A549 (cell line): ENCODE results near the gene CSF3R. TPM values are rescaled to one million over a fixed set of nuclear protein-coding genes. Genes with fewer than 3 reads are reported as not detected.
"Not testable (repeated sequence)": the region's sequence is repeated elsewhere in the genome, so short reads cannot be mapped to it uniquely, and the experiment has no call there.

ENCODE experiments used
- ATAC-seq, 2 experiments: fragments of 200-7000 bp in 1 of 2; fragments of >200 bp in 1 of 2; cut with Nextera tagmentation in 1 of 2; cut with Tn5 transposase in 1 of 2; 3 replicates each; pipeline versions ENCODE4 v1.8.0 to v1.9.1; 2018 to 2020; ENCODE audit warnings: mild to moderate bottlenecking in 1 of 2, moderate library complexity in 1 of 2
- CTCF ChIA-PET: fragments of 300-600 bp; sonication (Branson Sonifier 250); formaldehyde crosslinking; extraction: SDS; loops from one replicate; lab custom pipeline; 2021; ENCODE audit warnings: antibody characterized with exemption, inconsistent platforms; lab: Yijun Ruan, JAX
- POLR2A ChIA-PET: fragments of 350-600 bp; formaldehyde crosslinking; extraction: SDS; loops from one replicate; lab custom pipeline; 2021; ENCODE audit warnings: antibody characterized with exemption, inconsistent platforms; lab: Yijun Ruan, JAX
- DNase-seq, 2 experiments: peaks; one replicate each; pipeline versions ENCODE4 v3.0.0 to v3.0.0-alpha.2; 2011 to 2016; ENCODE audit warnings: low read depth in 1 of 2, low spot score in 1 of 2
- FAIRE-seq: peaks from 2 replicates; lab custom pipeline; 2011; peaks lifted over from hg19 to GRCh38; lab: Jason Lieb, UNC
- H3K27ac ChIP-seq, 2 experiments: fragments of >200 bp; sonication (Bioruptor Twin); formaldehyde crosslinking; 3 replicates each; pipeline ENCODE4 v1.5.1; 2016 to 2017
- H3K4me1 ChIP-seq: fragments of >200 bp; sonication (Bioruptor Twin); formaldehyde crosslinking; 3 replicates; pipeline ENCODE4 v1.6.1; 2016
- H3K4me2 ChIP-seq: fragments of >200 bp; sonication (Bioruptor Twin); formaldehyde crosslinking; 3 replicates; pipeline ENCODE4 v1.6.1; 2016
- H3K4me3 ChIP-seq: fragments of >200 bp; sonication (Bioruptor Twin); formaldehyde crosslinking; 3 replicates; pipeline ENCODE4 v1.5.1; 2016
- H3K9me3 ChIP-seq: fragments of >200 bp; sonication (Bioruptor Twin); formaldehyde crosslinking; 3 replicates; pipeline ENCODE4 v1.6.1; 2016
- BCL3 ChIP-seq: fragments of >200 bp; sonication (Bioruptor Twin); formaldehyde crosslinking; IDR thresholded peaks from 3 replicates; pipeline ENCODE4 v1.6.1; 2016
- BHLHE40 ChIP-seq: IDR thresholded peaks from 2 replicates; pipeline ENCODE4 v1.6.1; 2012; ENCODE audit warnings: low read depth, low read length, inconsistent platforms
- CBX2 ChIP-seq: fragments of 200-600 bp; sonication (generic); IDR thresholded peaks from 2 replicates; pipeline ENCODE4 v1.6.1; 2016; ENCODE audit warnings: low read depth, mild to moderate bottlenecking, borderline replicate concordance
- CBX8 ChIP-seq: fragments of 200-600 bp; sonication (generic); IDR thresholded peaks from 2 replicates; pipeline ENCODE4 v1.6.1; 2016
- CHD2 ChIP-seq: fragments of 150-350 bp; IDR thresholded peaks from 2 replicates; pipeline ENCODE4 v1.6.1; 2014; ENCODE audit warnings: low read length; ENCODE audit not compliant: partially characterized antibody
- CHD4 ChIP-seq: fragments of 200-600 bp; sonication (generic); IDR thresholded peaks from 2 replicates; pipeline ENCODE4 v1.6.1; 2016; ENCODE audit warnings: antibody characterized with exemption, mild to moderate bottlenecking, borderline replicate concordance
- EHMT2 ChIP-seq: fragments of 200-600 bp; sonication (generic); IDR thresholded peaks from 2 replicates; pipeline ENCODE4 v1.6.1; 2016; ENCODE audit warnings: antibody characterized with exemption, low read depth, mild to moderate bottlenecking, moderate library complexity
- FOSB ChIP-seq: fragments of 250-450 bp; sonication (Bioruptor Pico); IDR thresholded peaks from 2 replicates; pipeline ENCODE4 v1.5.0; 2020; ENCODE audit warnings: mild to moderate bottlenecking, moderate library complexity
- HDAC2 ChIP-seq: fragments of 200-600 bp; sonication (generic); IDR thresholded peaks from 2 replicates; pipeline ENCODE4 v1.6.1; 2016
- HES2 ChIP-seq: fragments of >200 bp; sonication (Bioruptor Twin); formaldehyde crosslinking; IDR thresholded peaks from 2 replicates; pipeline ENCODE4 v1.6.1; 2016
- HOXB13 ChIP-seq: fragments of 250-450 bp; sonication (Bioruptor Pico); IDR thresholded peaks from 2 replicates; pipeline ENCODE4 v1.5.0; 2020; ENCODE audit warnings: low read depth, mild to moderate bottlenecking, moderate library complexity
- JUN ChIP-seq, 2 experiments: fragments of >200 bp; sonication (Bioruptor Twin); formaldehyde crosslinking; IDR thresholded peaks; 2 replicates in 1 of 2; 3 replicates in 1 of 2; pipeline ENCODE4 v1.6.1; 2016 to 2017
- KDM1A ChIP-seq: fragments of 200-600 bp; sonication (generic); IDR thresholded peaks from 2 replicates; pipeline ENCODE4 v1.6.1; 2016; ENCODE audit warnings: low read depth, mild to moderate bottlenecking
- MAFK ChIP-seq: fragments of 450-650 bp; IDR thresholded peaks from 2 replicates; pipeline ENCODE4 v1.6.1; 2014; ENCODE audit not compliant: partially characterized antibody
- NR3C1 ChIP-seq: fragments of >200 bp; sonication (Bioruptor Twin); formaldehyde crosslinking; IDR thresholded peaks from 3 replicates; pipeline ENCODE4 v1.6.1; 2017
- POLR2AphosphoS2 ChIP-seq: conservative IDR thresholded peaks from 2 replicates; pipeline ENCODE4 v1.6.1; 2012; ENCODE audit warnings: low read length, improper control_type of control experiment, inconsistent platforms
- SMC3 ChIP-seq: fragments of >200 bp; sonication (Bioruptor Twin); formaldehyde crosslinking; IDR thresholded peaks from 3 replicates; pipeline ENCODE4 v1.6.1; 2018; ENCODE audit warnings: inconsistent platforms
- TP53 ChIP-seq: fragments of 250-450 bp; sonication (Bioruptor Pico); IDR thresholded peaks from 2 replicates; pipeline ENCODE4 v1.5.0; 2021; ENCODE audit warnings: mild to moderate bottlenecking, moderate library complexity
- USF2 ChIP-seq: fragments of 450-650 bp; IDR thresholded peaks from 2 replicates; pipeline ENCODE4 v1.6.1; 2014; ENCODE audit warnings: antibody characterized with exemption
- ZC3H11A ChIP-seq: fragments of 450-650 bp; IDR thresholded peaks from 2 replicates; pipeline ENCODE4 v1.6.1; 2014; ENCODE audit warnings: antibody characterized with exemption, mild to moderate bottlenecking
- ZFP36 ChIP-seq: fragments of 450-650 bp; IDR thresholded peaks from 2 replicates; pipeline ENCODE4 v1.6.1; 2014; ENCODE audit warnings: borderline replicate concordance; ENCODE audit not compliant: partially characterized antibody
- WGBS: methylation state at CpG from one replicate; pipeline ENCODE4 v1.1.6; 2017; ENCODE audit errors: missing lambda C conversion rate; 5-methylcytosine and 5-hydroxymethylcytosine counted together
- polyA plus RNA-seq, 4 experiments: library from polyadenylated mRNA; depleted of rRNA in 3 of 4; stranded (reverse); fragments of >200 nt; fragmentation: RNase III in 1 of 4; extraction: RNeasy Plus Mini Kit Qiagen cat#74134 plus additional on column Dnase treatment in 1 of 4; gene quantifications; 2 replicates in 3 of 4; 3 replicates in 1 of 4; pipeline ENCODE4 v1.2.3, GENCODE V29; 2011 to 2017

CSF3R gene
- polyA plus RNA-seq, 2 of the 4 experiments (the other 2 are of a cell fraction), result not detected

- H3K9me3 ChIP-seq, result no peaks in the 10 kb centered on the region
Measured at GRCh38 chr1:36492491-36492890, 9.8 kb upstream of the CSF3R start.

GRCh38 chr1:36489258-36490051 is 6.7 kb upstream of the CSF3R start:
- CTCF ChIA-PET, result not testable (repeated sequence)
- 68% methylated on average over 10 of the region's 10 CpGs for WGBS

More at GRCh38 chr1:36492491-36492890, 9.8 kb upstream of the CSF3R start:
- Histone ChIP-seq H3K4me3 (no peak overlapping the region), H3K4me1 (peaks cover 5% of the 10 kb centered on the region), H3K4me2 (no peak overlapping the region), H3K27ac (no peak overlapping the region)
- CTCF ChIA-PET, result no interaction called here
- POLR2A ChIA-PET, result no interaction called here
- 56% methylated on average over 9 of the region's 9 CpGs for WGBS
- ATAC-seq (no peak), FAIRE-seq (no peak), DNase-seq (no peak)
- TF ChIP-seq JUN (IDR thresholded peaks at IDR 0.05) (no peak), SMC3 (no peak), BCL3 (no peak)

GRCh38 chr1:36487906-36488305 is 5.2 kb upstream of the CSF3R start:
- Histone ChIP-seq H3K9me3 (no peaks in the 10 kb centered on the region), H3K27ac (peak overlapping the region; percentile 81 to 84)
- POLR2A ChIA-PET, result interaction anchor here (1.4 kb wide), 1 partner anchor 37 kb away, joined by 5 read pairs; no protein-coding TSS in a partner anchor
- DNase-seq, result no peak
- 85% methylated on average over 3 of the region's 3 CpGs for WGBS
- no peak for FAIRE-seq
- CTCF ChIA-PET, result no interaction called here
- TF ChIP-seq BHLHE40 (no peak), POLR2AphosphoS2 (no peak), KDM1A (no peak), CHD2 (no peak), HES2 (no peak), ZC3H11A (no peak), USF2 (no peak), CBX8 (no peak), EHMT2 (no peak), HDAC2 (no peak), TP53 (CRISPR knock-in tag) (no peak), HOXB13 (CRISPR knock-in tag) (no peak), CHD4 (no peak), SMC3 (no peak), ZFP36 (no peak), FOSB (CRISPR knock-in tag) (no peak), NR3C1 (no peak), MAFK (no peak), CBX2 (no peak)
- TF ChIP-seq, all 56 proteins: peak for 0
- Histone ChIP-seq H3K4me3 (no peak overlapping the region), H3K4me2 (peak overlapping the region; percentile 74), H3K4me1 (peaks cover 21% of the 10 kb centered on the region)
- no peak for ATAC-seq

More at GRCh38 chr1:36489258-36490051, 6.7 kb upstream of the CSF3R start:
- H3K4me2 ChIP-seq, H3K4me3 ChIP-seq, H3K27ac ChIP-seq, H3K9me3 ChIP-seq, DNase-seq, POLR2A ChIA-PET, ATAC-seq, FAIRE-seq: not testable (repeated sequence)
- peaks cover 21% of the 10 kb centered on the region for H3K4me1 ChIP-seq

GRCh38 chr1:36487336-36487725 is 4.6 kb upstream of the CSF3R start:
- CTCF ChIA-PET, result interaction anchor here (1.6 kb wide), 1 partner anchor 29 kb away, joined by 9 read pairs; no protein-coding TSS in a partner anchor
- not testable (repeated sequence) for H3K4me3 ChIP-seq, DNase-seq, H3K9me3 ChIP-seq, FAIRE-seq
- Histone ChIP-seq H3K4me2 (peak overlapping the region; percentile 74), H3K27ac (peak overlapping the region; percentile 81 to 84), H3K4me1 (peaks cover 21% of the 10 kb centered on the region)
- ATAC-seq, result peak in 1 of 2 experiments; percentile 13; a peak in 3 of 6 replicates
- 95% methylated on average over 9 of the region's 9 CpGs for WGBS
- POLR2A ChIA-PET, result interaction anchor here (1.4 to 2.6 kb wide), 2 partner anchors 23 to 36 kb away, joined by 5 to 12 read pairs; partner anchors contain the start of gene MRPS15
